ENCODE results near the gene ZFHX3. TPM values are rescaled to one million over a fixed set of nuclear protein-coding genes. Genes with fewer than 3 reads are reported as not detected.

The ZFHX3 gene
- total and polyA plus RNA-seq, 2 donors (not counting 3 experiments of a cell fraction or from before 2014, with no cell fraction given): 3.7 to 18.8 TPM

GRCh38 chr16:72848028-72848400 lies 199.9 kb downstream of the ZFHX3 start:
- POLR2A ChIA-PET: interaction anchor here (0.8 kb wide), 1 partner anchor 142 kb away, joined by 3 read pairs; no protein-coding TSS in a partner anchor
- CTCF ChIA-PET: interaction anchor here (0.7 to 2.4 kb wide), 8 partner anchors 9 to 697 kb away, joined by 3 to 22 read pairs (median 5); no protein-coding TSS in a partner anchor
- H3K9ac ChIP-seq (replicated peaks; ENCODE audit: extremely low read depth, insufficient read depth, low read length): peak overlapping the region; percentile 61
- H3K36me3 ChIP-seq (ENCODE audit: control insufficient read depth in 2 of 2, extremely low read depth in 1 of 2, insufficient read depth in 2 of 2, low read length in 2 of 2): no peaks in the 10 kb centered on the region
- no peak for FAIRE-seq
- BruUV-seq (replicated peaks): TSS peak; percentile 41
- H3K4me2 ChIP-seq (ENCODE audit: insufficient read depth, low read length): no peak overlapping the region
- H3K79me2 ChIP-seq (ENCODE audit: control insufficient read depth, insufficient read depth, low read length): no peaks in the 10 kb centered on the region
- no peak overlapping the region for H3K4me3 ChIP-seq (replicated peaks in 1 of 3; ENCODE audit: insufficient read depth in 1 of 3, low read depth in 1 of 3, low read length in 3 of 3)
- dilution Hi-C loops (cut with MboI; ENCODE audit: extremely low pct_ligation_motif_present, low sequenced_read_pairs): no loop called here
- H2AFZ ChIP-seq (ENCODE audit: low read depth, low read length): no peak overlapping the region
- intact Hi-C loops (cut with micrococcal nuclease): loop anchor here (1.0 to 10.0 kb wide), 4 partner anchors 209 to 349 kb away; no protein-coding TSS in a partner anchor
- H4K20me1 ChIP-seq (replicated peaks; ENCODE audit: control insufficient read depth, extremely low read depth, insufficient read depth, low read length): no peaks in the 10 kb centered on the region
- H3K27me3 ChIP-seq (ENCODE audit: control insufficient read depth in 2 of 2, insufficient read depth in 2 of 2, low read length in 2 of 2): no peaks in the 10 kb centered on the region
- no peaks in the 10 kb centered on the region for H3K9me3 ChIP-seq (replicated peaks; ENCODE audit: control insufficient read depth, insufficient read depth, low read length)
- TF ChIP-seq POLR2A (IDR thresholded peaks at IDR 0.05; ENCODE audit: low read depth, low read length) (no peak), MYC (IDR thresholded peaks at IDR 0.05; ENCODE audit: low read depth, low read length) (no peak)
- TF ChIP-seq, protein P1, sequence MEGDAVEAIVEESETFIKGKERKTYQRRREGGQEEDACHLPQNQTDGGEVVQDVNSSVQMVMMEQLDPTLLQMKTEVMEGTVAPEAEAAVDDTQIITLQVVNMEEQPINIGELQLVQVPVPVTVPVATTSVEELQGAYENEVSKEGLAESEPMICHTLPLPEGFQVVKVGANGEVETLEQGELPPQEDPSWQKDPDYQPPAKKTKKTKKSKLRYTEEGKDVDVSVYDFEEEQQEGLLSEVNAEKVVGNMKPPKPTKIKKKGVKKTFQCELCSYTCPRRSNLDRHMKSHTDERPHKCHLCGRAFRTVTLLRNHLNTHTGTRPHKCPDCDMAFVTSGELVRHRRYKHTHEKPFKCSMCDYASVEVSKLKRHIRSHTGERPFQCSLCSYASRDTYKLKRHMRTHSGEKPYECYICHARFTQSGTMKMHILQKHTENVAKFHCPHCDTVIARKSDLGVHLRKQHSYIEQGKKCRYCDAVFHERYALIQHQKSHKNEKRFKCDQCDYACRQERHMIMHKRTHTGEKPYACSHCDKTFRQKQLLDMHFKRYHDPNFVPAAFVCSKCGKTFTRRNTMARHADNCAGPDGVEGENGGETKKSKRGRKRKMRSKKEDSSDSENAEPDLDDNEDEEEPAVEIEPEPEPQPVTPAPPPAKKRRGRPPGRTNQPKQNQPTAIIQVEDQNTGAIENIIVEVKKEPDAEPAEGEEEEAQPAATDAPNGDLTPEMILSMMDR (IDR thresholded peaks at IDR 0.05; ENCODE audit: extremely low read depth in 1 of 2, insufficient read depth in 1 of 2, low read depth in 1 of 2, low read length in 2 of 2): no peak
- peaks cover 22% of the 10 kb centered on the region for H3K4me1 ChIP-seq (ENCODE audit: control insufficient read depth, extremely low read depth, insufficient read depth, low read length)
- DNase-seq (ENCODE audit: low read depth, low spot score): no peak
- no peaks in the 10 kb centered on the region for H3K9me1 ChIP-seq (replicated peaks; ENCODE audit: control insufficient read depth, extremely low read depth, insufficient read depth, low read length)
- peak overlapping the region; percentile 90 for H3K27ac ChIP-seq (ENCODE audit: insufficient read depth, low read depth, low read length)

GRCh38 chr16:72847187-72848027 lies 200.5 kb downstream of the ZFHX3 start:
- no TSS peak for BruUV-seq (replicated peaks)
- CTCF ChIA-PET: interaction anchor here (0.6 to 2.4 kb wide), 9 partner anchors 9 to 1109 kb away, joined by 3 to 22 read pairs (median 3); no protein-coding TSS in a partner anchor
- FAIRE-seq: no peak

More at GRCh38 chr16:72847187-72848027, 200.5 kb downstream of the ZFHX3 start:
- peak; percentile 32 for DNase-seq (ENCODE audit: low read depth, low spot score)
- H3K9me1 ChIP-seq (replicated peaks; ENCODE audit: control insufficient read depth, extremely low read depth, insufficient read depth, low read length): no peaks in the 10 kb centered on the region
- no peak overlapping the region for H3K4me3 ChIP-seq (replicated peaks in 1 of 3; ENCODE audit: insufficient read depth in 1 of 3, low read depth in 1 of 3, low read length in 3 of 3)
- POLR2A ChIA-PET: no interaction called here
- TF ChIP-seq JUN (IDR thresholded peaks at IDR 0.05; ENCODE audit: borderline replicate concordance, insufficient read depth, insufficient read length, low read depth): no peak
- TF ChIP-seq, protein P1 (IDR thresholded peaks at IDR 0.05; ENCODE audit: extremely low read depth in 1 of 2, insufficient read depth in 1 of 2, low read depth in 1 of 2, low read length in 2 of 2): peak; percentile 25 to 50
- dilution Hi-C loops (cut with MboI; ENCODE audit: extremely low pct_ligation_motif_present, low sequenced_read_pairs) (no loop called here), intact Hi-C loops (cut with micrococcal nuclease) (loop anchor here (1.0 to 10.0 kb wide), 4 partner anchors 210 to 350 kb away; no protein-coding TSS in a partner anchor)
- peak overlapping the region; percentile 90 for H3K27ac ChIP-seq (ENCODE audit: insufficient read depth, low read depth, low read length)
- H3K9ac ChIP-seq (replicated peaks; ENCODE audit: extremely low read depth, insufficient read depth, low read length): no peak overlapping the region
- no peak overlapping the region for H3K4me2 ChIP-seq (ENCODE audit: insufficient read depth, low read length)
- no peaks in the 10 kb centered on the region for H3K27me3 ChIP-seq (ENCODE audit: control insufficient read depth in 2 of 2, insufficient read depth in 2 of 2, low read length in 2 of 2)
- no peaks in the 10 kb centered on the region for H3K9me3 ChIP-seq (replicated peaks; ENCODE audit: control insufficient read depth, insufficient read depth, low read length)
- no peak overlapping the region for H2AFZ ChIP-seq (ENCODE audit: low read depth, low read length)
- no peaks in the 10 kb centered on the region for H4K20me1 ChIP-seq (replicated peaks; ENCODE audit: control insufficient read depth, extremely low read depth, insufficient read depth, low read length)
- no peaks in the 10 kb centered on the region for H3K79me2 ChIP-seq (ENCODE audit: control insufficient read depth, insufficient read depth, low read length)
- H3K4me1 ChIP-seq (ENCODE audit: control insufficient read depth, extremely low read depth, insufficient read depth, low read length): peaks cover 22% of the 10 kb centered on the region
- H3K36me3 ChIP-seq (ENCODE audit: control insufficient read depth in 2 of 2, extremely low read depth in 1 of 2, insufficient read depth in 2 of 2, low read length in 2 of 2): no peaks in the 10 kb centered on the region

Measured in endothelial cell of umbilical vein (primary cell).